Duodenal mucosa (tissue), 2 donors: ENCODE data around the gene FSTL4.

Experiments used
- H3K27ac ChIP-seq: one replicate; pipeline ENCODE4 v1.7.0; 2013; ENCODE audit warnings: low read depth, low read length
- H3K27me3 ChIP-seq, 2 donors: one replicate each; pipeline ENCODE4 v1.7.0; 2013; ENCODE audit warnings: low read length in 2 of 2, control low read depth in 1 of 2; ENCODE audit not compliant: insufficient read depth in 2 of 2, control insufficient read depth in 1 of 2
- H3K36me3 ChIP-seq, 2 donors: one replicate each; pipeline ENCODE4 v1.7.0; 2013; ENCODE audit warnings: low read length in 2 of 2, control low read depth in 1 of 2; ENCODE audit not compliant: insufficient read depth in 2 of 2, control insufficient read depth in 1 of 2
- H3K4me1 ChIP-seq, 2 donors: one replicate each; pipeline ENCODE4 v1.7.0; 2013; ENCODE audit warnings: low read length in 2 of 2, control low read depth in 1 of 2; ENCODE audit not compliant: insufficient read depth in 2 of 2, control insufficient read depth in 1 of 2
- H3K4me3 ChIP-seq, 2 donors: one replicate each; pipeline ENCODE4 v1.7.0; 2013; ENCODE audit warnings: low read length in 2 of 2, low read depth in 1 of 2
- H3K9ac ChIP-seq, 2 donors: one replicate each; pipeline ENCODE4 v1.7.0; 2013; ENCODE audit warnings: low read length in 2 of 2, low read depth in 1 of 2
- H3K9me3 ChIP-seq, 2 donors: one replicate each; pipeline ENCODE4 v1.7.0; 2013; ENCODE audit warnings: low read length in 2 of 2, control low read depth in 1 of 2; ENCODE audit not compliant: control insufficient read depth in 1 of 2

The FSTL4 gene

DNA sequence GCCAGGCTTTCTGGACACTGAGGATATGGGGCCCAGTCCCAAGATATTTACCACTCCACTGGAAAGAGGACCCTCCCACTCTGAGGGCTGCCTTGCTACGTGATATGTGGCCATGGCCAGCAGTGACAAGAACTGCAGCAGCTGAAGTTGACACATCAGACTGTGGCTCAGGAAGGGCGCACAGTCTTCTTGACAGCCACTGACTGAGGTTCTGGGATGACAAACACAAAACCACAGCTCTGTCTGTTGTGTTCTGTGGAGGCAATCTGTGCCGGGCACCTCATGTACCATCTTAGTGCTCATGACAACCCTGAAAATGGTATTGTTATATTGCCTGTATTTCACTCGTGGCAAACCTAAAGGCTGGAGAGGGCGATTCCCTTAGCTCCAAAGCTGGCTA is 16.9 kb downstream of the FSTL4 start:
- no peak overlapping the region for H3K4me3 ChIP-seq
- no peak overlapping the region for H3K27ac ChIP-seq

DNA sequence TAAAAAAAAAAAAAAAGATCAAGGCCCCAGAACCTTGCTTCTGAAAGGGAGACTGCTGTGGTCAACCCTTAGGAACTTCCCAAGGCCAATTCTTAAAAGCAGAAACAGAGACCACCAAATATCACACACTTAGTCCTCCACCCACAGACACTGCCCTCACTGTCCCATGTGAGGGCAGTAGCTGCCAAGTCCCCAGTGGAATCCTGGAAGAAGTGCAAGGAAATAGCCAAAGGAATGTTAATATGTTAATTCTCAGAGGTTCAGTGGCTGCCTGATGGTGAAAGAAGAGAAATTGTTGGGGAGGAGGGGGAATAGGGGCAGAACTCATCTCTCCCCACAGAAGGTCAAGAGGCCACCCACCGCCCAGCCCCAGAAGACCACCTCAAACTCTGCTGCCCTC is 23.1 kb downstream of the FSTL4 start:
- Histone ChIP-seq H3K9ac (no peak overlapping the region), H3K36me3 (no peaks in the 10 kb centered on the region), H3K9me3 (no peaks in the 10 kb centered on the region)

More for the DNA sequence above, 16.9 kb downstream of the FSTL4 start:
- Histone ChIP-seq H3K9ac (no peak overlapping the region), H3K4me1 (no peaks in the 10 kb centered on the region), H3K9me3 (no peaks in the 10 kb centered on the region), H3K27me3 (no peaks in the 10 kb centered on the region), H3K36me3 (no peaks in the 10 kb centered on the region)

DNA sequence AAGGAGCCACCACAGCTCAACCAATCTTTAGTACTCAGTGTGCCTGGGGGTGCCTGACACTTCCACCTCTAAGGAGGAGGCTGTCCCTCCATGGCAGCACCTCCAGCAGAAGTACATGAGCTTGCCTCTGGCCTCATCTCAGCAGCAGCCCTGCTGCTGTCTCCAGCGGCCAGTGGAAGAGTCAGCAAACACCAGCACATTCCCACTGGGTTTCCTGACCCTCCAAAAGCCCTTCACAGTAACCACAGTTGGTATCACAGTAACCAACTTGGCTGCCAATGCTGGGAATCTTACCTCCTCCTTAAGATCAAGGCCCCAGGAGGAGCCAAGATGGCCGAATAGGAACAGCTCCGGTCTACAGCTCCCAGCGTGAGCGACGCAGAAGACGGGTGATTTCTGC is 29.4 kb downstream of the FSTL4 start:
- Histone ChIP-seq H3K4me3 (no peak overlapping the region), H3K27me3 (peaks cover 0 to 4% of the 10 kb centered on the region in 2 donors), H3K9me3 (no peaks in the 10 kb centered on the region), H3K9ac (no peak overlapping the region), H3K27ac (no peak overlapping the region), H3K36me3 (no peaks in the 10 kb centered on the region), H3K4me1 (no peaks in the 10 kb centered on the region)

More for the DNA sequence above, 23.1 kb downstream of the FSTL4 start:
- no peaks in the 10 kb centered on the region for H3K4me1 ChIP-seq
- no peak overlapping the region for H3K4me3 ChIP-seq
- no peak overlapping the region for H3K27ac ChIP-seq
- H3K27me3 ChIP-seq, result no peaks in the 10 kb centered on the region

DNA sequence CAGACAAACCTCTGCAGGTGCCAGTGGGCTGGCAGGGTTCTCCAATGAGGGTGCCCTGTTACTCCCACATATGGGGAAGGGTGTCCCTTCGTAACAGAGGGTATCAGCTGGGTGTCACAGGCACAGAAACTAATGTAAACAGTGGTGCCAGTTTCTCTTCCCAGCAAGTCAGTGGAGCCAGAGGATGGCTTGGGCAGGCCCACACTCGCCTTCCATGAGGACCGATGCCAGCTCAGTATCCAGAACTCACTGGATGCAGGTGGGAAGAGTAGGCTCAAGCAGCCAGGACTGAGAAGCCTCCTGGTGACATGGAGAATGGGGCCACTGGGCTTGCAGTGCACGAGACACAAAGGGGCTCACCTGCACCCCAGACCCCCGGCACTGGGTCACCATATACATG is 30.4 kb downstream of the FSTL4 start:
- Histone ChIP-seq H3K27me3 (peaks cover 0 to 4% of the 10 kb centered on the region in 2 donors), H3K4me3 (no peak overlapping the region), H3K36me3 (no peaks in the 10 kb centered on the region), H3K9me3 (no peaks in the 10 kb centered on the region), H3K4me1 (no peaks in the 10 kb centered on the region), H3K27ac (no peak overlapping the region), H3K9ac (no peak overlapping the region)

DNA sequence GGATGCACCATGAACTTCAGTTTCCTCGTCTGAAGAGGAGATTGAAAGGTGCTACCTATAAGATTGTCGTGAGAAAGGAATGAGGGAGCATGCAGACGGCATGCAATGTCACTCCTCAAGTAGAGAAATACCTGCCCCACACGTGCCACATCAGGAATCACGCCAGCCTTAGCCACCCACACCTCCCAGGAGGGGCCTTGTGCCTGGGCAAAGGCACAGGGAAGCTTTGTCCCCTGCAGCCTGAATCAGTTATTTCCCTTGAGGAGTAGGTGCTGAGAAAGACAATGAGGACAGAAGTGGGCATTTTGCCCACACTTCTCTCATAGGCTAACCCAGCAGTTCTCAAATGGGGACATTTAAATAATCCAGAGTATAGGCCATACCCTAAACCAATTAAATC is 31.0 kb downstream of the FSTL4 start:
- Histone ChIP-seq H3K36me3 (no peaks in the 10 kb centered on the region), H3K4me3 (no peak overlapping the region), H3K9me3 (no peaks in the 10 kb centered on the region), H3K4me1 (no peaks in the 10 kb centered on the region), H3K27ac (no peak overlapping the region), H3K27me3 (peaks cover 0 to 4% of the 10 kb centered on the region in 2 donors), H3K9ac (no peak overlapping the region)

DNA sequence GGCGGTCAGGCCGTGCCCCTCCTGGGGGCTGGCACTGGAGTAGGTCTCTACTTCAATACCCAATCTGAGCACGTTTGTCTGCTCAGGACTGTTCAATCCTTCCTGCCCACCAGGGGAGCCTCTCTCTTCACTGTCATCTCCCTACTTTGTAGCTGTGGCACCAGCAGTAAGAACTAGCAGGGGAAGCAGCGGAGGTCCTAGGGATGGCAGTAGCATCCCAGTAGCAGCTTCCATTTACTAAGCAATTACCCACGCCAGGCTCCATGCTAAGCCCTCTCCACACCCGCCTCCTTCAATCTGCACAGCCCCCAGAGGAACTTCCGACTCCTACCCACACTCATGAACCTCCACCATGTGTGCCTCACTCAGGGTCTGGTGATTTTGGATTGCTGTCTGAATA is 31.7 kb downstream of the FSTL4 start:
- Histone ChIP-seq H3K27ac (no peak overlapping the region), H3K9me3 (no peaks in the 10 kb centered on the region)

DNA sequence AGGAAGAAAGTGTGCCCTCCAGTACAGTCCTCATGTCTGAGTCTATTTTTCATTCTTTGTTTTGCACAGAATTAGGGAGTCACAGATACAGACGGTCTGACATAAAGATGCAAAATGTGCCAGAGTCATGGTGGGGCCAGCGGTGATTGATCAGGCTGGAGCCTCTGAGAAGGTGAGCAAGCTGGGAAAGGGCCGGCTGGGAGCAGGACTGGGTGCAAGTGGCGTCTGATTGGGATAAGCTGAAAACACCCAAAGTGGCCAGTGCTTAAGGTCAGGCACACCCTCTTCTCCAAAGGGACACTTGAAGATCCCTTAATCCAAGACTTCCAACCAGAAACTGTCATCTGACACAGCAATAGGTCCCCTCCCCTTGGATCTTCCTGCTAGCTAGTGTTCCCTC is 32.6 kb downstream of the FSTL4 start:
- no peak overlapping the region for H3K9ac ChIP-seq

More for the DNA sequence above, 31.7 kb downstream of the FSTL4 start:
- Histone ChIP-seq H3K4me3 (no peak overlapping the region), H3K27me3 (peaks cover 0 to 4% of the 10 kb centered on the region in 2 donors), H3K36me3 (no peaks in the 10 kb centered on the region), H3K4me1 (no peaks in the 10 kb centered on the region), H3K9ac (no peak overlapping the region)

DNA sequence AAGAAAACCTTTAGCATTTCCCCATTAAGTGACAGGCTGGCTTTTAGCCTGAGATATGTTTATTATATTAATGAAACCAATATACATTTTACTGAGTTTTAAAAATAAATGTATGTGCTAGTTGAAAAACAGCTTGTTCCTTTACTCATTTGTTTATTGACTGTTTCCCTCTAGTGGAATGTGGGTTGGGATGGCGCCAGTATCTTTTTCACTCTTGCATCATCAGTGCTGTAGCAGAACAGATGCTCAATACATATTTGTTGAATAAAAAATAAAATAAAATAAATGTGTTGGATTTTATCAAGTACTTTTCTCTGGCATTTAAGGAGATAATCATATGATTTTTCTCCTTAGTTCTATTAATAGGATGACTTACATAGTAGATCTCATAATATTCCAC is 43.0 kb downstream of the FSTL4 start:
- no peaks in the 10 kb centered on the region for H3K36me3 ChIP-seq
- H3K27me3 ChIP-seq, result no peaks in the 10 kb centered on the region
- no peak overlapping the region for H3K4me3 ChIP-seq
- no peak overlapping the region for H3K9ac ChIP-seq
- no peak overlapping the region for H3K27ac ChIP-seq
- no peaks in the 10 kb centered on the region for H3K4me1 ChIP-seq
- peaks cover 0 to 3% of the 10 kb centered on the region in 2 donors for H3K9me3 ChIP-seq

More for the DNA sequence above, 32.6 kb downstream of the FSTL4 start:
- Histone ChIP-seq H3K4me3 (no peak overlapping the region), H3K27ac (no peak overlapping the region), H3K36me3 (no peaks in the 10 kb centered on the region), H3K27me3 (peaks cover 0 to 4% of the 10 kb centered on the region in 2 donors), H3K9me3 (no peaks in the 10 kb centered on the region), H3K4me1 (no peaks in the 10 kb centered on the region)

DNA sequence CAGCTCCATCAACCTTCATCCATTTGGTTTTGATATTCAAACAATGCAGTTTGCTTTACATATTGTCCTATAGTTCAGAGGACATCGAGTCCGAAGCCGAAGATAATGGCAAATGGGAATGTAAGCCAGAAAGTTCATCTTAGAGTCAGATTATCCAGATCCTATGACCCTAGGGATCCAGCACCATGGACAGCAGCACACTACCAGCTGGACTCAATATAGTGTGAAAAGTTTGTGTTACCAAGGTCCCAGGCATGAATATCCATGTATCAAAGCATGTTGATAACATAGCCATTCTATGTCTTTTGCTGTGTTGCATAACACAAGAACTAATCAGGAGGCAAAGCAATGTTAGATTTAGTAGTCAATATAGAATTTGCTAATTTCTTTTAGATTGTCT is 46.3 kb downstream of the FSTL4 start:
- no peaks in the 10 kb centered on the region for H3K4me1 ChIP-seq
- no peaks in the 10 kb centered on the region for H3K9me3 ChIP-seq
- no peak overlapping the region for H3K9ac ChIP-seq
- no peaks in the 10 kb centered on the region for H3K36me3 ChIP-seq
- no peak overlapping the region for H3K4me3 ChIP-seq
- no peaks in the 10 kb centered on the region for H3K27me3 ChIP-seq
- H3K27ac ChIP-seq, result no peak overlapping the region

DNA sequence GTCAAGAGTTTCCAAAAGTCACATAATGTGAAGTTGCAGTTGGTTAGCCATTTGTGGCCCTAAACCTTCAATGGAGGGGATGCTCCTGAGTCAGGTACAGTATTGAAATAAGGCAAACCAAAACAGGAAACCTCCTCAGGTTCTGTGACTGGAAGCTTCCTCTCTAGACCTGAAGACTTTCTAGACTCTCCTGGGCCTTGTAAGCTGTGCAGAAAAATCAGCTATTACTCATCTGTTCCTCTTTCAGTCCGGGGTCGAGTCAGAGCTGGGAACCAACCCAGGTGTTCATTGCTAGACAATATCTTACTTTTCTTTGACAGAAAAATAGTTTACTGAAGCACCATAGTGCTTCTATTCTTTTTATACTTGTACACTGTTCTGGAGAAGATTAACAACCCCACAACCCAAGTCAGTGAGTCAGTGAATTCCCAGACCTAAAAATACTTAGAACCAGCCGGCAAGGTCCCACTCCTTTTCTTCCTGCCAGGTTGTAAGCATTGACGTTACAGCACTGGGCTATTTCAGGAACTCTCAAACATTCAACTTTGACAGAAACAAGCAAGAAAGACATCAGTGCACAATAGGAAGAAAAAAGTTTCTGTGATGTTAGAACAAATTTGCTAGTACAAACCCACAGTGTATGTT is 47.3 kb downstream of the FSTL4 start:
- Histone ChIP-seq H3K27ac (no peak overlapping the region), H3K27me3 (no peaks in the 10 kb centered on the region), H3K36me3 (no peaks in the 10 kb centered on the region), H3K9ac (no peak overlapping the region), H3K4me3 (no peak overlapping the region), H3K4me1 (no peaks in the 10 kb centered on the region), H3K9me3 (no peaks in the 10 kb centered on the region)
